Fibroblast of skin of right quadriceps (primary cell): Measurements from ENCODE around the gene ROCK2.
"Not testable (repeated sequence)": the region's sequence is repeated elsewhere in the genome, so short reads cannot be mapped to it uniquely, and the experiment has no call there.

Experiments
- DNase-seq: peaks from one replicate; pipeline ENCODE4 v3.0.0-alpha.2; 2013

The ROCK2 gene

GRCh38 chr2:11262438-11262837, 82.0 kb downstream of the ROCK2 start:
- not testable (repeated sequence) for DNase-seq

GRCh38 chr2:11261564-11261963, 82.9 kb downstream of the ROCK2 start:
- not testable (repeated sequence) for DNase-seq

- DNase-seq = no peak
Measured at GRCh38 chr2:11260979-11261378, 83.5 kb downstream of the ROCK2 start.

- DNase-seq = no peak
Measured at GRCh38 chr2:11257964-11258363, 86.5 kb downstream of the ROCK2 start.

GRCh38 chr2:11257078-11257477, 87.4 kb downstream of the ROCK2 start:
- DNase-seq = no peak

GRCh38 chr2:11256166-11256565, 88.3 kb downstream of the ROCK2 start:
- DNase-seq = no peak

- DNase-seq = no peak
Measured at GRCh38 chr2:11254100-11254536, 90.3 kb downstream of the ROCK2 start.

GRCh38 chr2:11252458-11252857, 92.0 kb downstream of the ROCK2 start:
- DNase-seq = not testable (repeated sequence)

GRCh38 chr2:11250400-11251196, 93.8 kb downstream of the ROCK2 start:
- DNase-seq = peak; percentile 20

- no peak for DNase-seq
Measured at GRCh38 chr2:11245322-11245721, 99.1 kb downstream of the ROCK2 start.

GRCh38 chr2:11244091-11244826, 100.2 kb downstream of the ROCK2 start:
- no peak for DNase-seq

- DNase-seq = no peak
Measured at GRCh38 chr2:11243512-11243911, 100.9 kb downstream of the ROCK2 start.

GRCh38 chr2:11242542-11243174, 101.8 kb downstream of the ROCK2 start:
- no peak for DNase-seq

- DNase-seq = no peak
Measured at GRCh38 chr2:11241412-11242203, 102.8 kb downstream of the ROCK2 start.

- DNase-seq = peak; percentile 19
Measured at GRCh38 chr2:11239666-11240462, 104.6 kb downstream of the ROCK2 start.

GRCh38 chr2:11239147-11239546, 105.3 kb downstream of the ROCK2 start:
- no peak for DNase-seq

GRCh38 chr2:11237122-11237521, 107.3 kb downstream of the ROCK2 start:
- no peak for DNase-seq

- peak; percentile 10 for DNase-seq
Measured at GRCh38 chr2:11236335-11236734, 108.1 kb downstream of the ROCK2 start.

GRCh38 chr2:11235583-11235982, 108.9 kb downstream of the ROCK2 start:
- no peak for DNase-seq

GRCh38 chr2:11234309-11234708, 110.1 kb downstream of the ROCK2 start:
- DNase-seq = peak; percentile 23

- DNase-seq = not testable (repeated sequence)
Measured at GRCh38 chr2:11231193-11231592, 113.2 kb downstream of the ROCK2 start.

GRCh38 chr2:11228692-11229091, 115.7 kb downstream of the ROCK2 start:
- DNase-seq = no peak
